Measurements from ENCODE around the gene NCKAP1. TPM values are rescaled to one million over a fixed set of nuclear protein-coding genes. Genes with fewer than 3 reads are reported as not detected.

NCKAP1 gene
- total RNA-seq, 1 donor: 236 TPM

- no peak for TF ChIP-seq CTCF (IDR thresholded peaks at IDR 0.05; ENCODE audit: insufficient read depth, low read depth, low read length)
- H3K4me3 ChIP-seq (ENCODE audit: low read depth, low read length): peak within 1 kb of the TSS; percentile 64
- DNase-seq (ENCODE audit: low read depth): peak; percentile 88
Observed at GRCh38 chr2:182866461-182867406, 171.5 kb downstream of the NCKAP1 start, which contains the start of gene FRZB. Gene FRZB, minus strand, starts transcription at chr2:182866637. Its CDS starts 85 bp downstream, at chr2:182866552.

GRCh38 chr2:182866095-182866460 lies 172.2 kb downstream of the NCKAP1 start:
- no peak for TF ChIP-seq CTCF (IDR thresholded peaks at IDR 0.05; ENCODE audit: insufficient read depth, low read depth, low read length)
- DNase-seq (ENCODE audit: low read depth): no peak
- H3K4me3 ChIP-seq (ENCODE audit: low read depth, low read length): peak overlapping the region; percentile 64

- H3K4me3 ChIP-seq (ENCODE audit: low read depth, low read length): no peak overlapping the region
Observed at GRCh38 chr2:182864949-182865570, 173.2 kb downstream of the NCKAP1 start.

GRCh38 chr2:182863642-182864041 lies 174.6 kb downstream of the NCKAP1 start:
- no peak overlapping the region for H3K4me3 ChIP-seq (ENCODE audit: low read depth, low read length)
- DNase-seq (ENCODE audit: low read depth): no peak
- TF ChIP-seq CTCF (IDR thresholded peaks at IDR 0.05; ENCODE audit: insufficient read depth, low read depth, low read length): no peak

More at GRCh38 chr2:182864949-182865570, 173.2 kb downstream of the NCKAP1 start:
- no peak for DNase-seq (ENCODE audit: low read depth)
- no peak for TF ChIP-seq CTCF (IDR thresholded peaks at IDR 0.05; ENCODE audit: insufficient read depth, low read depth, low read length)

GRCh38 chr2:182862091-182862490 lies 176.2 kb downstream of the NCKAP1 start:
- DNase-seq (ENCODE audit: low read depth): no peak
- TF ChIP-seq CTCF (IDR thresholded peaks at IDR 0.05; ENCODE audit: insufficient read depth, low read depth, low read length): no peak
- no peak overlapping the region for H3K4me3 ChIP-seq (ENCODE audit: low read depth, low read length)

- DNase-seq (ENCODE audit: low read depth): no peak
- no peak for TF ChIP-seq CTCF (IDR thresholded peaks at IDR 0.05; ENCODE audit: insufficient read depth, low read depth, low read length)
- no peak overlapping the region for H3K4me3 ChIP-seq (ENCODE audit: low read depth, low read length)
Observed at GRCh38 chr2:182860858-182861257, 177.4 kb downstream of the NCKAP1 start.

Small RNA genes lying within 50 kb of the gene (small RNA-seq; reads per million reads assigned to genes)
- gene RF00019 (not detected), gene RF00599 (not detected), gene RNU6-1122P (not detected)

Other genes with a start within 250 kb of the NCKAP1 start
- 0.32 and 0.43 TPM in 2 replicates for gene FRZB, start 171.8 kb downstream of the NCKAP1 start, total RNA-seq
- 1.6 and 5.6 TPM in 2 replicates for gene DUSP19, start 40.3 kb upstream of the NCKAP1 start, total RNA-seq
- 8.1 and 14.2 TPM in 2 replicates for gene NUP35, start 86.0 kb upstream of the NCKAP1 start, total RNA-seq

All from fibroblast of villous mesenchyme (primary cell).